H1 (cell line): ENCODE measurements around the gene MRPS31. TPM values are rescaled to one million over a fixed set of nuclear protein-coding genes. Genes with fewer than 3 reads are reported as not detected.

Experiments
- TEAD4 ChIP-seq: IDR thresholded peaks from 2 replicates; pipeline ENCODE4 v1.6.1; 2012; ENCODE audit warnings: low read depth, low read length, inconsistent platforms, mixed read lengths
- polyA plus RNA-seq, 7 experiments: library from polyadenylated mRNA; depleted of rRNA in 3 of 7; stranded (reverse) in 5 of 7; unstranded in 2 of 7; fragments of >200 nt in 5 of 7; fragments of 200-250 nt in 2 of 7; gene quantifications; 1 replicate in 5 of 7; 2 replicates in 1 of 7; 4 replicates in 1 of 7; pipeline versions ENCODE4 v1.2.1 to v1.2.3, GENCODE V29; 2011 to 2013; ENCODE audit warnings: missing spikeins in 2 of 7, mixed read lengths in 2 of 7
- total RNA-seq: library from RNA; stranded (reverse); fragmentation: NEBNext Ultra II Directional; extraction: Animal tissue kit (Norgen Biotek cat#: 25700); gene quantifications from 2 replicates; pipeline ENCODE4 v1.2.1, GENCODE V29; 2021
- TF ChIP-seq, protein P1 (sequence below): fragments of 300-600 bp; sonication (generic); IDR thresholded peaks from 2 replicates; pipeline ENCODE4 v1.7.1; 2012; ENCODE audit warnings: low read length, moderate library complexity, mild to moderate bottlenecking, inconsistent platforms; ENCODE audit not compliant: insufficient replicate concordance

The MRPS31 gene
- total and polyA plus RNA-seq, 2 of the 8 experiments (the other 6 are each of a cell fraction or from before 2014, with no cell fraction given), result 13.6 to 33.3 TPM

GRCh38 chr13:40806241-40806640 is 35.3 kb upstream of the MRPS31 start (continued):
- TF ChIP-seq, protein P1, sequence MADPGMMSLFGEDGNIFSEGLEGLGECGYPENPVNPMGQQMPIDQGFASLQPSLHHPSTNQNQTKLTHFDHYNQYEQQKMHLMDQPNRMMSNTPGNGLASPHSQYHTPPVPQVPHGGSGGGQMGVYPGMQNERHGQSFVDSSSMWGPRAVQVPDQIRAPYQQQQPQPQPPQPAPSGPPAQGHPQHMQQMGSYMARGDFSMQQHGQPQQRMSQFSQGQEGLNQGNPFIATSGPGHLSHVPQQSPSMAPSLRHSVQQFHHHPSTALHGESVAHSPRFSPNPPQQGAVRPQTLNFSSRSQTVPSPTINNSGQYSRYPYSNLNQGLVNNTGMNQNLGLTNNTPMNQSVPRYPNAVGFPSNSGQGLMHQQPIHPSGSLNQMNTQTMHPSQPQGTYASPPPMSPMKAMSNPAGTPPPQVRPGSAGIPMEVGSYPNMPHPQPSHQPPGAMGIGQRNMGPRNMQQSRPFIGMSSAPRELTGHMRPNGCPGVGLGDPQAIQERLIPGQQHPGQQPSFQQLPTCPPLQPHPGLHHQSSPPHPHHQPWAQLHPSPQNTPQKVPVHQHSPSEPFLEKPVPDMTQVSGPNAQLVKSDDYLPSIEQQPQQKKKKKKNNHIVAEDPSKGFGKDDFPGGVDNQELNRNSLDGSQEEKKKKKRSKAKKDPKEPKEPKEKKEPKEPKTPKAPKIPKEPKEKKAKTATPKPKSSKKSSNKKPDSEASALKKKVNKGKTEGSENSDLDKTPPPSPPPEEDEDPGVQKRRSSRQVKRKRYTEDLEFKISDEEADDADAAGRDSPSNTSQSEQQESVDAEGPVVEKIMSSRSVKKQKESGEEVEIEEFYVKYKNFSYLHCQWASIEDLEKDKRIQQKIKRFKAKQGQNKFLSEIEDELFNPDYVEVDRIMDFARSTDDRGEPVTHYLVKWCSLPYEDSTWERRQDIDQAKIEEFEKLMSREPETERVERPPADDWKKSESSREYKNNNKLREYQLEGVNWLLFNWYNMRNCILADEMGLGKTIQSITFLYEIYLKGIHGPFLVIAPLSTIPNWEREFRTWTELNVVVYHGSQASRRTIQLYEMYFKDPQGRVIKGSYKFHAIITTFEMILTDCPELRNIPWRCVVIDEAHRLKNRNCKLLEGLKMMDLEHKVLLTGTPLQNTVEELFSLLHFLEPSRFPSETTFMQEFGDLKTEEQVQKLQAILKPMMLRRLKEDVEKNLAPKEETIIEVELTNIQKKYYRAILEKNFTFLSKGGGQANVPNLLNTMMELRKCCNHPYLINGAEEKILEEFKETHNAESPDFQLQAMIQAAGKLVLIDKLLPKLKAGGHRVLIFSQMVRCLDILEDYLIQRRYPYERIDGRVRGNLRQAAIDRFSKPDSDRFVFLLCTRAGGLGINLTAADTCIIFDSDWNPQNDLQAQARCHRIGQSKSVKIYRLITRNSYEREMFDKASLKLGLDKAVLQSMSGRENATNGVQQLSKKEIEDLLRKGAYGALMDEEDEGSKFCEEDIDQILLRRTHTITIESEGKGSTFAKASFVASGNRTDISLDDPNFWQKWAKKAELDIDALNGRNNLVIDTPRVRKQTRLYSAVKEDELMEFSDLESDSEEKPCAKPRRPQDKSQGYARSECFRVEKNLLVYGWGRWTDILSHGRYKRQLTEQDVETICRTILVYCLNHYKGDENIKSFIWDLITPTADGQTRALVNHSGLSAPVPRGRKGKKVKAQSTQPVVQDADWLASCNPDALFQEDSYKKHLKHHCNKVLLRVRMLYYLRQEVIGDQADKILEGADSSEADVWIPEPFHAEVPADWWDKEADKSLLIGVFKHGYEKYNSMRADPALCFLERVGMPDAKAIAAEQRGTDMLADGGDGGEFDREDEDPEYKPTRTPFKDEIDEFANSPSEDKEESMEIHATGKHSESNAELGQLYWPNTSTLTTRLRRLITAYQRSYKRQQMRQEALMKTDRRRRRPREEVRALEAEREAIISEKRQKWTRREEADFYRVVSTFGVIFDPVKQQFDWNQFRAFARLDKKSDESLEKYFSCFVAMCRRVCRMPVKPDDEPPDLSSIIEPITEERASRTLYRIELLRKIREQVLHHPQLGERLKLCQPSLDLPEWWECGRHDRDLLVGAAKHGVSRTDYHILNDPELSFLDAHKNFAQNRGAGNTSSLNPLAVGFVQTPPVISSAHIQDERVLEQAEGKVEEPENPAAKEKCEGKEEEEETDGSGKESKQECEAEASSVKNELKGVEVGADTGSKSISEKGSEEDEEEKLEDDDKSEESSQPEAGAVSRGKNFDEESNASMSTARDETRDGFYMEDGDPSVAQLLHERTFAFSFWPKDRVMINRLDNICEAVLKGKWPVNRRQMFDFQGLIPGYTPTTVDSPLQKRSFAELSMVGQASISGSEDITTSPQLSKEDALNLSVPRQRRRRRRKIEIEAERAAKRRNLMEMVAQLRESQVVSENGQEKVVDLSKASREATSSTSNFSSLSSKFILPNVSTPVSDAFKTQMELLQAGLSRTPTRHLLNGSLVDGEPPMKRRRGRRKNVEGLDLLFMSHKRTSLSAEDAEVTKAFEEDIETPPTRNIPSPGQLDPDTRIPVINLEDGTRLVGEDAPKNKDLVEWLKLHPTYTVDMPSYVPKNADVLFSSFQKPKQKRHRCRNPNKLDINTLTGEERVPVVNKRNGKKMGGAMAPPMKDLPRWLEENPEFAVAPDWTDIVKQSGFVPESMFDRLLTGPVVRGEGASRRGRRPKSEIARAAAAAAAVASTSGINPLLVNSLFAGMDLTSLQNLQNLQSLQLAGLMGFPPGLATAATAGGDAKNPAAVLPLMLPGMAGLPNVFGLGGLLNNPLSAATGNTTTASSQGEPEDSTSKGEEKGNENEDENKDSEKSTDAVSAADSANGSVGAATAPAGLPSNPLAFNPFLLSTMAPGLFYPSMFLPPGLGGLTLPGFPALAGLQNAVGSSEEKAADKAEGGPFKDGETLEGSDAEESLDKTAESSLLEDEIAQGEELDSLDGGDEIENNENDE, result no peak
- no peak for TF ChIP-seq TEAD4
